NCI-H2029 (cell line): ENCODE measurements around the gene CAD.

Experiments
- DNase-seq: peaks from one replicate; lab custom pipeline; 2025; lab: John Stamatoyannopoulos, UW

The CAD gene

DNA sequence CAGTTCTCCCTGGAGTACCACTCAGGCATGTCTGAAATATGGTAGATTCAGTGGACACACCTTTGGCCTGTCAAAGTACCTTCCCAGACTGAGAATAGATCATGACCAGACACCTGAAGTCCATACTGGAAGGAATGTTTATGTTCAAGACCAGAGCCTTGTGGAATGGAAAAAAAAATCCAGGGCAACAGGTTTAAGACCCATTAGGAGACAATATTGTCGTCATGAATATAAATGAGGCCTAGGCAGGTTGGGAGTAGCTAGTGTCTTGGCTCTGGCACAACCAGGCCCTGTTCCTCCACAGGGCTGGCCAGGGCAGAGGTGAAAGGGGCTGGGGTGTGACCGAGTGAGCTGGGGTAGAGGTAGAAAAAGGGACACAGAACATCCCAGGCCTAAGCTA, 18.5 kb upstream of the CAD start:
- no peak for DNase-seq

DNA sequence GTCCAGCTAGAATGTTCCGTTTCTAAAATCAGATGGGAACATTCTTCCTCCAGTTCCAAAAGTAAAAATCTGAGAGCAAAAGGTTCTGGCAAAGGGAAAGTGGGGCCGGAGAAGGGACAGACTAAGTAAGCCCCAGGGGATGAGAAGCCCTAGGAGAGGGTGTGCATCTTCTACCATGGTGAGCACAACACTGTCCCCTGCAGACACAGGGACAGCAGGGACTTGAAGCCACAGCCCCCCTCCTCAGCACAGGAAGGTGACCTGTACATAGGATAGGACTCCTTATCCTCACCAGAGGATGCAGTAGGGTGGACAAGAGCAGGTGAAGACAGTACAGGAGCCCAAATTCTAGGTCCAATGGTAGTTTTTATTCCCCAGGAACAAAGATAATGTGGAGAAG, 17.9 kb upstream of the CAD start:
- no peak for DNase-seq

DNA sequence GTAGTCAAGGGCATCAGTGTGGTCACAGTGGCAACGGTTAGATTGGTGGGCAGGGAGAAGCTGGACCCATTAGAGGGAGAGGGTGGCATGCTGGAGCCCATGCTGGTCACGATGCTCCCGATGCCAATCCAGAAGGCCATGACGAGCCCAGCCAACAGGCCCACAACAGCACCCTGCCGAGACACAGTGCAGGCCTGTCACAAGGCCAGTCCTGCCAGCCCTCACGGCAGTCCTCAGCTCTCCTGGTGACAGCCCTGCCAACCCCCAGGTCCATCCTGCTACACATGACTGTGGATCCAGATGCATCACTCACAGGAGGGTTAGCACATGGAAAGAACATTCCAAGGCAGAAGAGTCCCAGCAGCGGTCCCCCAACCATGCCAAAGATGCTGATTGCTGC, 15.5 kb upstream of the CAD start:
- no peak for DNase-seq

GRCh38 chr2:27202854-27203253, 14.3 kb upstream of the CAD start:
- DNase-seq, result no peak

- DNase-seq, result no peak
Observed at GRCh38 chr2:27203741-27204140, 13.4 kb upstream of the CAD start.

- no peak for DNase-seq
Observed at GRCh38 chr2:27204566-27204965, 12.6 kb upstream of the CAD start.

DNA sequence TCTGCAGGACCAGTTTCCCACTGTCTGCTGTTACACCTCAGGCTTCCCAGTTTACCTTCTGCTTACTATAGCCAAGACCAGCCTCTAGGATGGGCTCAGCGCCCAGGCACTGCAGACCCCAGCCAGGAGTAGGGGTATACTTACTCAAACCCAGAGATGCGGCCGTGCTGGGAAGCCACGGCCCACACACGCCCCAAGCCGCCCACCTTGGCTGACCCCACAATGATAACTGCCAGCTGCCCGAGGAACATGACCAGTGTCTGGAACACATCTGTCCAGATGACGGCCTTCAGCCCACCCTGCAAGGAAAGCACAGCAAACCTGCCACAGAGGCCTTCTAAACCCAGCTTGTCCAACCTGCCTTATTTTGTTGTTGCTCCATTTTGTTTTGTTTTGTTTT, 12.0 kb upstream of the CAD start:
- no peak for DNase-seq

DNA sequence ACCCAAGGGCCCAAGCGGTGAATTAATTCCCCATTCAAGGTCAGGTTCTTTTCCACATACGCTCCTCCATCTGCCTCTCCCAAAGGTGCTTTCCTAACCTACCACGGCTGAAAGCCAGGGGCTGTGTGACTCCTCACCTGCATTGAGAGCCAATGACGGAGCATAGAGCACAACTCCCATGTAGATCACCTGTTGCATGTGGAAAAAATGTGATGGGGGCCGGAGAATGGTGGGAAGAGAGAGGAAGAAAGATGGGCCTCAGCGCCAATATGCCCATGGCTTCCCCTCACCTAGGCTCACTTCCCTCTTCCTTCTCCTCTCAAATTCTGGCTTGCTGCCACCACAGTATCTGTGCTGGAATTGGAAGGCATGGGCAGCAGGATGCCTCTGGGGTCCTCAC, 10.8 kb upstream of the CAD start:
- DNase-seq, result no peak

DNA sequence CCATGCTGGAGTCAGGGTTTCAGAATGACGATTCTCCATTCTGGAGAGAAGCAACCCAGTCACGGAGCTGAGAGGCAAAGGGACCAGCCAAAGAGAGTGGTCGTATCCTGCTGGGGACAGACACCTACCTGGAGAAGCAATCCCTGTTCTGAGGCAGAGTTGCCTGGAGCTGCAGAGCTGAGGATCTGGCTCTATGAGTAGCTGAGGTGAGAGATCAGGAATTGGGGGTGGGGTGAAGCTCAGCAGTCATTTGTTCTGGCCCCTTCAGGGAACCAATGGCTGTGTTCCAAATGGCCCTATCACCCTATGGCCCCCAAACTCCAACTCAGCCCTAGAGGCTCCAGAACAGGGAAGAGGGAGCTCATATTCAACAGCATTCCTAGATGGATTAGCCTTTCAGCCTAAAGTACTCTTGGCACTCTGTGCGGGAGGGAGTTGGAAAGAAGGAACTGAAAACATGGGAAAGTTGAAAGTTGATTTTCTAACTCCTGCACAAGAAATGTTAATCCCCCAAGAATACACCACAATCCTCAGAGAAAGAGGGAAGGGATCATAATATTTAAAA, 8.6 kb upstream of the CAD start:
- no peak for DNase-seq

GRCh38 chr2:27209621-27210401, 7.4 kb upstream of the CAD start:
- no peak for DNase-seq

DNA sequence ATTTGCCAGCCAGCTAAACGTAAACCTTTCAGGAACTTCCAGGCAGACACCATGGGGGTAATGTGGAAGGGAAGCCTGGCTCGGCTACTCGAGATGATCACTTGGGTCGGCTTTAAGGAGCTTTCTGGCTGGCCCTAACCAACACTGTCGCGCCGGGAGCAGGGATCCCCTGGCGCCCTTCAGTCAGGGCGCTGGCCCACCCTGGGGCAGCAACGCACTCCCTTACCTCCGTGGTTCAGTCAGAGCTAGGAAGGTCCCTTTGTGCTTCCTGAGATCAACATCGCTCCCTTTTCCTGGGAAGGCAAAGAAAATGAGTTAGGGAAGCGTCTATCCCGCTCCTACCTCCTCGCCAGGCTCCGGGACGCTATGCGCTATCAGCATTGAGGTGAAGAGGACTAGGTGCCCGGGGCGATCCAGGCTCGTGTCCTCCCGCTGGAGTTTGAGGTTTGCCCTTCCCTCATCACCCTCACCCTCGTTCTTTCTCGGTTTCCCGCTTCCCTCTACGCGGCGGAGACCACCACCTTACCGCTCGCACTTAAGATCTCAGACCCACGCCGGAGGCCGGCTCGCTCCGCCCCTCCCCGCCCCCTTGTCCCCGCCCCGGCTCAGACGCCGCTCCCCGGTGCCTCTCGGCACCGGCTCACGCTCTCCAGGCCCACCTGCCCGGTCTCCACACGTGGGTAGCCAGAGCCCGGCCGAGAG, 5.8 kb upstream of the CAD start:
- no peak for DNase-seq

DNA sequence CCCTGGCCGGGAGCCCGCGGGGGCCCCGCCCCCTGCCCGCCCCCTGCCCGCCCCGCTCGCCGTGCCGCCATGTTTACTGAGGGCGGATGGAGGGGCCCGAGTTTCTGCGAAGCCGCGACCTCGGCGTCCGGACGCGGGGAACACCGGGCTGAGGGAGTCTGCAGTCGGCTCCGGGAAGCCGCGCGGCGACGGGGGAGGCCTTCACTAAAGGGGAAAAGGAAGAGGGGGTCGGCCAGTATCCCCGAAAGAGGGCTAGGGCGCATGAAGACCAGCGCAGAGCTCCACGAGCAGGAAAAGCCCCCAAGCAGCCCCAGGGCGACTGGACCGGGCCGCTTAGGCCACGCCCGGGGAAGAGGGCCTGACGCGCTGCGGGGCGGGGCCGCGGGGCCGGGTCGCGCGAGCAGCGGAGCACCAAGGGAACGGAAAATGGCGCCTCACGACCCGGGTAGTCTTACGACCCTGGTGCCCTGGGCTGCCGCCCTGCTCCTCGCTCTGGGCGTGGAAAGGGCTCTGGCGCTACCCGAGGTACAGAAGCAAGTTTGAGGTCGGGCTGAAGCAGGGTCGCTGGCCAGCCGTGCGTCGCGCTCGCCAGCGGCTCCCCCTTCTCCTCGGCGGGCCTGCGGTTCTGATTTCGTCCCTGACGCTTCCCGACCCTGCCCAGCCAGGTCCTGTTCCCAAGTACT, 5.1 kb upstream of the CAD start, which contains the start of the genes ATRAID and SLC5A6:
ATRAID (plus strand) TSS at position 99 of the 683 bp plus-strand sequence; CDS start at position 427, 328 bp downstream.
SLC5A6 (minus strand) TSS at position 326 of the 683 bp plus-strand sequence. CDS start 4,618 bp downstream, outside the sequence.
- DNase-seq, result peak; percentile 63

DNA sequence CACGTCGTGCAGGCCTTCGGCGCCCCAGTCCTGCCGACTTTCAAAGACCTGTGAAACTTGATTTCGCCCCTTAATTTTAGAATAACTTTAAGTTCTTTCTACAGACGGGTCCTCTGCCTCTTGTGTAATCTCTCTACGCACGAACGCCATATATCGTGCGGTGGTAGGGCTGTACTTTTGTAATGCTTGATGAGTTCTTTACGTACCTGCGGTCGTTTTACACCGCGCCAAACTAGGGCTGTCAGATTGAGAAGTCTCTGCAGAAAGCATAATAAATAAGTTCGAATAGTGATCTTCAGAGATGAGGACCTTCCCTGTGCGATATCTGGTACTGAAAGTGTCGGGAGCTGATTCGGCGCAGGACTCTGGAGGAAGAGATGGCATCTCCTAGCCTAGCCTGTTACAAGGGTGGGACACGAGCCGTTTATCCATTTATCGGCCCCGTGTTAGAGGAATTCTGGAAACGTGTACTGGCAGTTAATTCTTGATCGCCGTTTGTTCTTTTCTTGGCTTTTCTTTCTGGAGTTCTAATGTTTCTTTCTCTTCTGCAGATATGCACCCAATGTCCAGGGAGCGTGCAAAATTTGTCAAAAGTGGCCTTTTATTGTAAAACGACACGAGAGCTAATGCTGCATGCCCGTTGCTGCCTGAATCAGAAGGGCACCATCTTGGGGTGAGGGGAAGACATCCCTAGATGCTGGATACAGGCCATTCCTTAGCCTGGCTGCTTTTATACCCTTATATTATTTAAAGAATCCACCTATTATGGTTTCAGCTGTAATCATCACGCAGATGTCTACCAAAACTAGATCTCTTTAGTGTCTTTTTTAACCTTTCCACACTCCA, 4.3 kb upstream of the CAD start:
- DNase-seq, result no peak

DNA sequence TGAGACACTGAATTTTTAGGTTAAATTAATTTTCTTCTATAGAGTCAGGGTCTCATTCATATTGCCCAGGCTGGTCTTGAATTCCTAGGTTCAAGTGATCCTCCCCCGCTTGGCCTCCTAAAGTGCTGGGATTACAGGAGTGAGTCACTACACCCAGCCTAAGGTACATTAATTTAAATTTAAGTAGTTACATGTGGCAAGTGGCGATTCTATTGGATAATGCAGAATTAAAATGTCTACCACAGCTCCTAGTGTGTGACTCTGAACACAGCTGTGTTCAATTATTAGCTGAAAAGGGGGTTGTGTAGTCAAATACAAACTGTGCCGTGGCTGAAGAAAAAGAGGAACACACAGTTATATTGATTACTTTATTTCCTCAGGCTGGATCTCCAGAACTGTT, 2.2 kb upstream of the CAD start:
- no peak for DNase-seq

DNA sequence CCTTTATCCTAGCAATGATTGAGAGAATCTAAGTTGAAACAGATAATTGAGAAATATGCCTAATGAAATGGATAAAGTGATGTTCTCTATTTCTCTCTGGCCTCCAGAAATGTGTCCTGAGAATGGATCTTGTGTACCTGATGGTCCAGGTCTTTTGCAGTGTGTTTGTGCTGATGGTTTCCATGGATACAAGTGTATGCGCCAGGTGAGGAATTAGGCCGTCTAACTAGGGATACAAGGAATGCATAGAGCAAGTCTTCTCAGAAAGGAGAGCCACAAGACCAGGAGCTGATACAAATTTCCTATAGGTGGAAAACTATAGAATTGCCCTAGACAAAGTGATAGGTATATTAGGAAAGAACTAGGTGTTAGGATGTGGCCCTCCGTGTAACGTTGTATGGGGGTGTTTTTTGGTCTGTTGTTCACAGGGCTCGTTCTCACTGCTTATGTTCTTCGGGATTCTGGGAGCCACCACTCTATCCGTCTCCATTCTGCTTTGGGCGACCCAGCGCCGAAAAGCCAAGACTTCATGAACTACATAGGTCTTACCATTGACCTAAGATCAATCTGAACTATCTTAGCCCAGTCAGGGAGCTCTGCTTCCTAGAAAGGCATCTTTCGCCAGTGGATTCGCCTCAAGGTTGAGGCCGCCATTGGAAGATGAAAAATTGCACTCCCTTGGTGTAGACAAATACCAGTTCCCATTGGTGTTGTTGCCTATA, 592 bp upstream of the CAD start:
- no peak for DNase-seq

DNA sequence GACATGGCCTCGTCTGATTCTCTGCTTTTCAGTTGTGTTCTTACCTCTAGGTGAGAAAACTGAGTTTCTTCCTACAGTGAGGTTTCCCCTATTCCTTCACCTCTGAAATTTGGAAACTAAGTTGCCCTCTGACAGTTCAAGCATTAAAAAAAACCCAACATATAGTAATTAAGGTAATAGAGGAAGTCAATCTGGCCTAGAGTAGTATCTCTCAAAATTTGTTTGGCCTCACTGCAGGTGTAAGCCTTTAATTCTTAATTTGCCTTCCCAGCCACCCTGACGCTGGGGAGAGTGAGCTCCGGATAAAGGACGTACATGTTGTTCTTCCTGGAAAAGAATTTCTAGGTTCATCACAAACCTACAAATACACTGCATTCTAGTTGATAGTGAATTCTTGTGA, 1.4 kb downstream of the CAD start:
- DNase-seq, result no peak

DNA sequence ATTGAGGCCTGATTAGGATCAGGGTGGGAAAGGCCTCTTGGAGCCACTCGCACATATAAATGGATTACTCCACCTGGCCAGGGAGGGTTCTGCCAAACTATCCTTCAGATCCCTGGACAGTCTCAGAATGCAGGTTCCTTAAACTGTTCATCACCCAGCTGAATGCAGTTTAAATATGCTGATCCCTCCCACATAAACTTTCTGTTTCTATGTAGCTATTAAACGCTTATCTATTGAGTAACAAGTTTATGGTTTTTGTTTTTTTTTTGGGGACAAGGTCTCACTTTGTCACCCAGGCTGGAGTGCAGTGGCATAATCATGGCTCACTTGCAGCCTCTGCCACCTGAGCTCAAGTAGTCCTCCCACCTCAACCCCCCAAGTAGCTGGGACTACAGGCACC, 1.9 kb downstream of the CAD start:
- DNase-seq, result no peak

GRCh38 chr2:27220091-27220490, 2.9 kb downstream of the CAD start:
- DNase-seq, result no peak

DNA sequence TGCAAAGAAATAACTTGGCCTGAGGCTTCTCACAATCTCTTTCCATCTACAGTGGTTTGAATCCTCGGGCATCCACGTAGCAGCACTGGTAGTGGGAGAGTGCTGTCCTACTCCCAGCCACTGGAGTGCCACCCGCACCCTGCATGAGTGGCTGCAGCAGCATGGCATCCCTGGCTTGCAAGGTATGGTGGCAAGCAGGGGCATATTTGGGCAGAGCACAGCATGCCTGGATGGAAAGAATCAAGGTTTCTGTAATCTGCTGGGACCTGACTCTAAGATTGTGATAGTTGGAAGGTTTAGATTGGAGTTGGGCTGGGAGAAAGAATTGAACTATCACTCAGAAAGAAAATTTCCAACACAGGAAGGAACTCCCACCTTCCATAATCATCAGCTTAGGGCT, 4.0 kb downstream of the CAD start:
- DNase-seq, result no peak

- DNase-seq, result no peak
Observed at GRCh38 chr2:27222407-27222806, 5.2 kb downstream of the CAD start.

- DNase-seq, result no peak
Observed at GRCh38 chr2:27223416-27223815, 6.2 kb downstream of the CAD start.
